Upper lobe of left lung (tissue), 4 donors: ENCODE results near the gene KCNH1.

Source experiments
- POLR2A ChIP-seq, 4 donors: fragments of 450-650 bp; IDR thresholded peaks; one replicate each; pipeline ENCODE4 v1.5.1; 2016 to 2017; ENCODE audit warnings: antibody characterized with exemption in 4 of 4, mild to moderate bottlenecking in 2 of 4
- POLR2AphosphoS5 ChIP-seq, 2 donors: sonication (generic); formaldehyde crosslinking; IDR thresholded peaks; one replicate each; pipeline ENCODE4 v1.5.1; 2017; ENCODE audit warnings: antibody characterized with exemption in 2 of 2
- TF ChIP-seq, protein P1 (sequence below), 6 experiments: fragments of 450-650 bp in 4 of 6; fragments of 200-600 bp in 2 of 6; sonication (generic) in 2 of 6; IDR thresholded peaks; one replicate each; pipeline ENCODE4 v1.5.1; 2016 to 2019; ENCODE audit warnings: antibody characterized with exemption in 6 of 6

DNA sequence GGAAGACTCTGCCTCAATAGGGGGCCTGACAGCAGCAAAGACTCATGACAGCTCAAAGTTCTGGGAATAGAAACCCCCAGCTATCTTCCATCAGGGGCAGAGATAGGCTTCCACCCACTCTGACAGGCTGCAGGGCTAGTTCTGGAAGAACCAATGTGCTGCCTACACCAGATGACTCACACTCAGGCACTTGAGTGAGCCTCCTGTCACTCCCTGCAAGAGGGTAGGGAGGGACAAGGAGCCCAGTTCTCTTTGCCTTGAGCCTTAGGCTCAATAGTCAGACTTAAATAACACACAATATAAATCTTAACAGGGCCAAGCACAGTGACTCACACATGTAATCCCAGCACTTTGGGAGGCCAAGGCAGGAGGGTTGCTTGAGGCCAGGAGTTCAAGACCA lies 418.9 kb downstream of the KCNH1 start:
- TF ChIP-seq, protein P1, sequence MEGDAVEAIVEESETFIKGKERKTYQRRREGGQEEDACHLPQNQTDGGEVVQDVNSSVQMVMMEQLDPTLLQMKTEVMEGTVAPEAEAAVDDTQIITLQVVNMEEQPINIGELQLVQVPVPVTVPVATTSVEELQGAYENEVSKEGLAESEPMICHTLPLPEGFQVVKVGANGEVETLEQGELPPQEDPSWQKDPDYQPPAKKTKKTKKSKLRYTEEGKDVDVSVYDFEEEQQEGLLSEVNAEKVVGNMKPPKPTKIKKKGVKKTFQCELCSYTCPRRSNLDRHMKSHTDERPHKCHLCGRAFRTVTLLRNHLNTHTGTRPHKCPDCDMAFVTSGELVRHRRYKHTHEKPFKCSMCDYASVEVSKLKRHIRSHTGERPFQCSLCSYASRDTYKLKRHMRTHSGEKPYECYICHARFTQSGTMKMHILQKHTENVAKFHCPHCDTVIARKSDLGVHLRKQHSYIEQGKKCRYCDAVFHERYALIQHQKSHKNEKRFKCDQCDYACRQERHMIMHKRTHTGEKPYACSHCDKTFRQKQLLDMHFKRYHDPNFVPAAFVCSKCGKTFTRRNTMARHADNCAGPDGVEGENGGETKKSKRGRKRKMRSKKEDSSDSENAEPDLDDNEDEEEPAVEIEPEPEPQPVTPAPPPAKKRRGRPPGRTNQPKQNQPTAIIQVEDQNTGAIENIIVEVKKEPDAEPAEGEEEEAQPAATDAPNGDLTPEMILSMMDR (IDR thresholded peaks at IDR 0.05): no peak
- no peak for TF ChIP-seq POLR2AphosphoS5 (IDR thresholded peaks at IDR 0.05)
- TF ChIP-seq POLR2A (IDR thresholded peaks at IDR 0.05): no peak
